GM21528 (cell line): ENCODE measurements around the gene AGBL4.

Source experiments
- ATAC-seq: cut with Tn5 transposase; IDR thresholded peaks from one replicate; pipeline ENCODE4 v1.9.1; 2021; ENCODE audit warnings: mild to moderate bottlenecking, moderate library complexity; ENCODE audit not compliant: unreplicated experiment, low FRiP score

Gene AGBL4

GRCh38 chr1:48674641-48675040 is 1349.1 kb downstream of the AGBL4 start:
- no peak for ATAC-seq

DNA sequence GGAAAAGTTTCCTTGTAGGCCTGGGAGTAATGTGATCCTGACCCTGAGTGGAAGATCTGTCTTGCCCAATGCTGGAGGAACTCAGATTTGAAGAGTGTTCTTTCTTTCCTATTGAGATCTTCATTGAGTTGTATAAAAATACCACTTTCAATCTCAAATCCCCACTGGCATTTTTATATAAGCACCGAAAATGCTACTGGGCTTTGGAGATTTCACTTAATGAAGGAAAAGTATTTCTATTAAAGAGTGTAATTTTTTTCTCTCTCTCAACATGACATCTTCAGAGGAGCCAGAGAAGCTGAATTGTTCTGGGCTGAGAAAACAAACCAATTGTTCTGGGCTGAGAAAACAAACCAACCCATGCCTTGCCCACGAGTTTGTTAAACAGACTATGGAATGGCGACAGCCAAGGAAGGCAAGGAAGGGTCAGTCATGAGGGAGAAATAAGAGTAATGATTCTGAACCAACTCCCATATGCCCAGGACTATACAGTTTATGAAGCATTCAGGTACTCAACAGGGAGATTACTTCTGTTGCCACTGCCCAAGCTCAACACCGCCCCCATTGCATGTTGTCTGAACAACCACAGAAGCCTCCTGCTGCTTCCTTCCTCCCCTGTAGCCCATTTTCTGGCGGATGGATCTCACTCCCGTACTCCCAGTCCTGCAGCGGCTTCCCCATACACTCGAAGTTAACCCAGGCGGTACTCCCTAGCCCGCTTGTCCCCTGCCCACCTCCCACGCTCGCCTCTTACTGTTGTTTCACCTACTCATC is 1350.2 kb downstream of the AGBL4 start:
- no peak for ATAC-seq

DNA sequence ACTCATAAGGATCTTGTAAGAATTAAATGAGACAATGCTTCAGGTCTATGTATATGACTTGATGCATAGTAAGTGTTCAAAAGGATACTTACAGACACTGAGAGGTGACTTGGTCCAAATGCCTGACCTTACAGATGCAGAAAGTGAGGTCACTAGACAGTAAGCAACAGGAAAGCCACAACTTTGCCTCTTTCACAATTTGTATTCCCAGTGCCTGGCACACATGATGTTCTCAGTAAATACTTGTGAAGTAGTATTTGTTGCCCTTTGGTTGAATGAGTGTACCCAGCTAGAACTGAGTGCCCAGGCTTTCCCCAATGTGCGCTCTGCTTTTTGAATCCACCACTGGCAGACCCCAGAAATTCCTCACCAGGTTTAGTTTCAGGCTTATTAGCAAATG is 1352.2 kb downstream of the AGBL4 start:
- ATAC-seq = no peak

DNA sequence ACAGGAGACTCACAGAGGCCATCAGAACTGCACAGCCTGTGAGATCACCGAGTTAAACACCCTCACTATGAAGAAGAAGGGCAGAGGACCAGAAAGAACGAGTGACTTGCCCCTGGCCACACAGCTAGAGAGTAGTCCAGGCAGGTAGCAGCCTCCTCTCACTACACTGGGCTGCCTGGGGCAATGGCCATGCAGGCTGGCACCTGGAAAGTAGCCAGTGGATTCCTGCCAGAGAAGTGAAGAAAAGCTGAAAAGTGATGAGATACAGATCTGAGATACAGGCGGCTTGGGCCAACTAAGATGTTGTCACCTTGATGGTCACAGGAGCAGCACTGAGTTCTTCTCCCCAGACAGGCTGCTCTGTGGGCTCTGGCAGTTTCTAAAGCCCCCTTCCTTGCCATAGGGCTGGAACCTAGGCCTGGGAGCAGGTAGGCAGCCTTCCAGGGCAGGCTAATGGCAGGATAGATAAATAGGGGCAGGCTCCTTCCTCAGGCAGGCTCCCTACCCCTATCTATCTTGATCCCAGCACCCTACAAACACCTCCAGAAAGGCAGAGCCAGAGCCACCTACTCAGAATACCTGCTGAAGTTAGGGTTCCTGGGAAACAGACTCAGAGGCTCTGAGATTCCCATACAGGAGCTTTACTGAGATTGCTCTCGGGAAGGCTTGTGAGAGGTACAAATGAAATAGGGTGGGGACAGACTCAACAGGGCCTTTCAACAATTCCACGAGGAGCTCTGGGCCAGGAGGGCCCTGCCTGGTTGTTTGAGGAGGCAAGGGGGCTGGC is 1353.3 kb downstream of the AGBL4 start:
- no peak for ATAC-seq

DNA sequence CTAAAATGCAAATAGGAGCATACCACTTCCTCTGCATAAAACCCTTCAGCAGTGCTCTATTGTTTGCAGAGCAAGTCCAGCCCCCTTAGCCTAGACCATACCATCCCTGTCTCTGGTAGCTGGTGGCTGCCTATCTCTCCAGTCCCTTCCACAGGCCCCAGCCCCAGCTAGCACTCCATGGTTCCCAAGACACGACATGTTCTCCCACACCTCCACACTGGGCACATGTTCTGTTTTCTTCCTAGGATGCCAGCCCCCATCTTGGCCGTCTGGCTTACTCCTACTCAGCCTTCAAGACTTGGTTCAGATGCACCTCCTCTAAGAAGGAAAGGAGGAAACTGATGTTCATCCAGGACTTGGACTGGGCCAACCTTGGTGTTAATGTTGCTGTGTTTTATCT is 1355.4 kb downstream of the AGBL4 start:
- ATAC-seq = no peak

GRCh38 chr1:48667782-48668181 is 1356.0 kb downstream of the AGBL4 start:
- ATAC-seq = no peak

- ATAC-seq = no peak
Observed at GRCh38 chr1:48665708-48666407, 1357.9 kb downstream of the AGBL4 start.

GRCh38 chr1:48661726-48662463 is 1361.9 kb downstream of the AGBL4 start:
- ATAC-seq = no peak

- no peak for ATAC-seq
Observed at GRCh38 chr1:48659801-48660200, 1364.0 kb downstream of the AGBL4 start.

GRCh38 chr1:48657413-48657812 is 1366.3 kb downstream of the AGBL4 start:
- no peak for ATAC-seq

GRCh38 chr1:48654606-48655210 is 1369.0 kb downstream of the AGBL4 start:
- ATAC-seq = no peak

- no peak for ATAC-seq
Observed at GRCh38 chr1:48652334-48652733, 1371.4 kb downstream of the AGBL4 start.

DNA sequence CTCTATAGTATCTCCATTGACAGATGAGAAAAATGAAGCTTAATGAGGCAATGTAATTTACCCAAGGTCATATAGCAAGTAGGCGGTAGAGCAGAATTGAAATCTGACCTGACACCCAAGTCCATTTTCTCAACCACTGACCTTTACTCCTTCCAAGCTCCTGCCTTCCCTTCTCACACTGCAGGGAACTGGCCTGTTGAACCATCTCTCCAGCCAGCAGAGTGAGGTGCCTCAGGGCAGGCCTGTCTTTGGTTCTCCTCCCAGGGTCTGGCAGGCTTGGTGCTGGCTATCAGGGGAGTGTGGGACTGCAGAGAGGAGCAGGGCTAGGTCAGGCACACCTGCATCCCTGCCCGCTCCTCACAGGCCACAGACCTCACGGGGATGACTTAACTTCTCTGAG is 1373.9 kb downstream of the AGBL4 start:
- no peak for ATAC-seq

- no peak for ATAC-seq
Observed at GRCh38 chr1:48645883-48646282, 1377.9 kb downstream of the AGBL4 start.

- no peak for ATAC-seq
Observed at GRCh38 chr1:48644905-48645605, 1378.7 kb downstream of the AGBL4 start.

GRCh38 chr1:48644190-48644900 is 1379.4 kb downstream of the AGBL4 start:
- ATAC-seq = no peak

DNA sequence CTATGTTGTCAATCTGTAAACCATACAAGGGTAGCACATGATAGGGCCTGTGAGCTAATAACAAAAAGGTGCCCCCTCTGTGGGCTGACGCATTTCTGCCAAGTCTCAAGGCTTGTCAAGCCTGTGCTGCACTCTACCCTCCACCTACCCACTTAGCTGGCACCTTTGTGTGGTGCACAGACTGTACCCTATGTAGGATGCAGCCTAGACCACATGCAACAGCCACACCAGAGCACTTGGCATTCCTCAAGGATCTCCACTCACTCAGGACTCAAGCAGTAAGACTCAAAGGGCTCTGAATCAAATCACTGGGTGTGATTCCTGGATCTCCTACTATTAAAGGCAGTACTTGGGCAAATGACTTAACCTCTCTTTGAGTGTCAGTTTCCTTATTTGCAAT is 1380.6 kb downstream of the AGBL4 start:
- ATAC-seq = no peak

DNA sequence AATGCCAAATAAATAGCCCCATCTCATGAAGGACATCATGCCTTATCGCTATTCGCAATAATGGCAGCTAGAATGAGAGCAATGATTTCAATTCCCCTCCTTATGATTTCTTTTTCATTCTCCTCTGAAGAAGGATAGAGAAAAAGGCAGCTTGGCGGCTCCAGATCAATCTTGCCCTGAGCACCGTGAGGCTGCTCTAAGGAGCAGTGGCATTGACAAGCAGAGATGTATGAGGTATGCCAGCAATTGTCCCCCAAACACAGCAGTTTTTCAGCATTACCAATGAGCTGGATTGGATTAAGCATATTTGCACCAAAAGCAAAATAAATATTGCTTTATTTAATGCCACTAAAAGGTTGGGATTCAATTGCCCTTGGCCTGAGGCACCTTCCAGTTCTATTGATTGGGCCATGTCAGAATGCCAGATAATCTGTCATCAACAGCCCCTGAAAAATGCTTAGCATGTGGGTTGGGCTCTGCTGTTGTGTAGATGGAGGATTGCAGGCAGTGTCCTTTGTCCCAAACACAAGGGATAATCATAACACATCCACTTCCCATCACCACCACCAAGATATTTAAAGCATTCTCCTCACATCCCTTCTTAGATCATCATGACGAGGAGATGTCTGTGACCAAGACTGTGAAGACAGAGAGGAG is 1382.8 kb downstream of the AGBL4 start:
- ATAC-seq = no peak

- ATAC-seq = no peak
Observed at GRCh38 chr1:48629867-48630266, 1393.9 kb downstream of the AGBL4 start.
